Urinary bladder (tissue), 4 donors: ENCODE results near the gene SNORC. TPM values are rescaled to one million over a fixed set of nuclear protein-coding genes. Genes with fewer than 3 reads are reported as not detected.

ENCODE experiments used
- DNase-seq: peaks from one replicate; pipeline ENCODE4 v3.0.0-alpha.2; 2015; ENCODE audit errors: extremely low spot score
- H3K27ac ChIP-seq: one replicate; pipeline ENCODE4 v1.5.1; 2013; ENCODE audit warnings: low read depth, mild to moderate bottlenecking, moderate library complexity
- H3K36me3 ChIP-seq: one replicate; pipeline ENCODE4 v1.6.1; 2013; ENCODE audit warnings: mild to moderate bottlenecking, moderate library complexity; ENCODE audit not compliant: insufficient read depth
- H3K4me1 ChIP-seq: one replicate; pipeline ENCODE4 v1.6.1; 2013; ENCODE audit warnings: mild to moderate bottlenecking, moderate library complexity; ENCODE audit not compliant: insufficient read depth
- H3K4me3 ChIP-seq: one replicate; pipeline ENCODE4 v1.5.1; 2013; ENCODE audit warnings: low read depth, low read length
- WGBS: extraction: QIAGEN DNeasy Blood & Tissue Kit; methylation state at CpG from one replicate; pipeline ENCODE4 v1.1.7; 2013; 5-methylcytosine and 5-hydroxymethylcytosine counted together
- polyA plus RNA-seq: library from polyadenylated mRNA; stranded (reverse); fragments of 200-250 nt; gene quantifications from one replicate; pipeline ENCODE4 v1.2.3, GENCODE V29; 2013
- total RNA-seq: library from RNA; depleted of rRNA; stranded (reverse); fragments of >200 nt; gene quantifications from one replicate; pipeline ENCODE4 v1.2.3, GENCODE V29; 2014
- donor health status: healthy with polysubstance abuse.
- donor health status: healthy.

Gene SNORC
- total and polyA plus RNA-seq, 2 donors, result 0.48 to 0.98 TPM

GRCh38 chr2:232882505-232883115 is 12.5 kb downstream of the SNORC start:
- no peak overlapping the region for H3K4me3 ChIP-seq
- no peaks in the 10 kb centered on the region for H3K36me3 ChIP-seq
- no peak overlapping the region for H3K27ac ChIP-seq
- no peaks in the 10 kb centered on the region for H3K4me1 ChIP-seq
- 92% methylated on average over 20 of the region's 20 CpGs for WGBS
- DNase-seq, result no peak

DNA sequence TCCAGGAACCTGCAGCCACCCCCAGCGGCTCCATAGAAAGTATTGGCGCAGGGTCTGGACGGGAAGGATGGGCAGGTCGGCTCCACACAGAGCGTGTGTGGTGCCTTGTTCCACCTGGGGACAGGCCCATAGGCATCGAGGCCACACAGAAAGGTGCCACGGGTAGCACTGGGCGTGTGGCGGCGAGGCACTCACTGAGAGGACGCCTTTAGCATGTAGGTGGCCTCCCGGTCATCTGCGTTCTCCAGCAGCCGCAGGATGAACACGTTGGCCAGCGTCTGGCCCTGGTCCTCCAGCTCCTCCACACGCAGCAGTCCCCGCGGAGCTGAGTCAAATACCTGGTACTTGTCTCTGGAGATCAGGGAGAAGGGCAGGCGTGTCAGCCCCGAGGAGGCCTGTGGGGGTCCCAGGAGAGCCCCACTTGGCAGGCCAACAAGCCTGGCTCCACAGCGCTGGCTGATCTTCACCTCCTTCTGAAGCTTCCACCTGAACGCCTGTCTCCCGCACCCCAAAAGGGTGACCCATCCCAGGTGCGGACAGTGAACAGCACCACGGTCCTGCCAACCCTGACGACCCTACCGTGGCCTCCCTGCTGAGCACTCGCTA is 13.2 kb downstream of the SNORC start:
- Histone ChIP-seq H3K27ac (no peak overlapping the region), H3K4me1 (no peaks in the 10 kb centered on the region), H3K36me3 (no peaks in the 10 kb centered on the region), H3K4me3 (no peak overlapping the region)
- DNase-seq, result no peak
- 92% methylated on average over 29 of the region's 29 CpGs for WGBS

DNA sequence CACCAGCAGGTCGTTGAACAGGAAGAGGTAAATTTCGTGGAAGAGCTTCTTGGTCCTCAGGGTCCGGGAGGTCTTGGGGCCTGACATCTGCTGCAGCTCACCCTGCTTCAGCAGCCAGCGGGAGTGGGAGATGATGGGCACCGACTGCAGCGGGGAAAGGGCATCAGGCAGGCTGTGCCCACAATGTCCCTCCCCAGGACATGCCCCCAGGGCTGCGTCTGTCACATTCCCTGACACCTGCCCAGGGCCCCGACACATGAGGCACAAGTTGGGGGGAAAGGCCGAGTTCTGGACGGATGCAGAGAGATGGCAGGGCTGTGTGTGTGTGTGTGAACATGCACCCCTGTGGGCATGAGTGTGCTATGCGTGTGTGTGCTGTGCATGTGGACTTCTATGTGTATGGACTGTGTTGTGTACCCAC is 13.9 kb downstream of the SNORC start:
- no peak for DNase-seq
- 81% methylated on average over 11 of the region's 11 CpGs for WGBS

GRCh38 chr2:232884549-232885263 is 14.6 kb downstream of the SNORC start:
- no peak overlapping the region for H3K27ac ChIP-seq
- H3K4me1 ChIP-seq, result no peaks in the 10 kb centered on the region
- WGBS, result 84% methylated on average over 27 of the region's 27 CpGs
- H3K4me3 ChIP-seq, result no peak overlapping the region
- H3K36me3 ChIP-seq, result no peaks in the 10 kb centered on the region
- no peak for DNase-seq

More for the DNA sequence above, 13.9 kb downstream of the SNORC start:
- no peaks in the 10 kb centered on the region for H3K4me1 ChIP-seq
- no peak overlapping the region for H3K4me3 ChIP-seq
- H3K36me3 ChIP-seq, result no peaks in the 10 kb centered on the region
- no peak overlapping the region for H3K27ac ChIP-seq

GRCh38 chr2:232885264-232885961 is 15.3 kb downstream of the SNORC start:
- WGBS, result 75% methylated on average over 25 of the region's 25 CpGs
- peak overlapping the region; percentile 16 for H3K27ac ChIP-seq
- H3K36me3 ChIP-seq, result no peaks in the 10 kb centered on the region
- DNase-seq, result peak; percentile 26
- no peak overlapping the region for H3K4me3 ChIP-seq
- H3K4me1 ChIP-seq, result no peaks in the 10 kb centered on the region

DNA sequence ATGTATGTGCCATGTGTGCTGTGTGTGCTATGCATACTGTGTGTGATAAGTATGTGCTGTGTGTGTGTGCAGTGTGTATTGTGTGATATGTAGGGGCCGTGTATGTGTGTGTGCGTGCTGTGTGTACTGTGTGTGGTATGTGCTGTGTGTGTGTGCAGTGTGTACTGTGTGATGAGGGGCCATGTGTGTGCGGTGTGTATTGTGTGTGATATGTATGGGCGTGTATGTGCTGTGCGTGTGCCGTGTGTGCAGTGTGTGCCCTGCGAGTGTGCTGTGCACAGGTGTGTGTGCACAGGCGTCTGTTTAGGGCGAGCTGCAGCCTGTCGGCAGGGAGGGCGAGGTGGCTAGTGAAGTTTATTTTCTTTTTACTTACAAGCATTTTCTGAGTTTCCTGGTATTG is 16.1 kb downstream of the SNORC start:
- Histone ChIP-seq H3K27ac (no peak overlapping the region), H3K36me3 (no peaks in the 10 kb centered on the region), H3K4me1 (no peaks in the 10 kb centered on the region), H3K4me3 (no peak overlapping the region)
- no peak for DNase-seq
- WGBS, result 82% methylated on average over 11 of the region's 11 CpGs

DNA sequence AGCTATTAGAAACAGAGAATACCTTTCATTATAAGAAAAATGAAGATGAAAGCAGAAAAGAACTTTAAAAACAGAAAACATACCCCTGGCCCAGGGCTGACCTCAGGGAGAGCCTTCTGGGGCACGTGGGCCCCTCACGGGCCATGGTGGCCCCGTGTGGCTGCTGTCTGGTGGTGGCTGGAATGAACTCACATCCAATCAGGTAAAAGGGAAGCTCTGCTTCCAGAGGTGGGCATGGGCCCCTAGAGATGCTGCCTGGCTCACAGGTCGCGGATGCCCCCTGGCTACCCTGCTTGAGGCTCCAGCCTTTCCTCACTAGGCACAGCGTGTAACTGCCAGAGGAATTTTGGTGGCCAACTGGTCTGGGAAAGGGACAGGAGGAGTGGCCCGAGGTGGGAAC is 16.6 kb downstream of the SNORC start:
- no peak for DNase-seq
- Histone ChIP-seq H3K27ac (no peak overlapping the region), H3K36me3 (no peaks in the 10 kb centered on the region), H3K4me1 (no peaks in the 10 kb centered on the region), H3K4me3 (no peak overlapping the region)
- WGBS, result 83% methylated on average over 7 of the region's 7 CpGs

GRCh38 chr2:232887171-232887850 is 17.2 kb downstream of the SNORC start:
- no peak for DNase-seq
- Histone ChIP-seq H3K4me3 (no peak overlapping the region), H3K4me1 (no peaks in the 10 kb centered on the region), H3K27ac (no peak overlapping the region), H3K36me3 (no peaks in the 10 kb centered on the region)
- 75% methylated on average over 15 of the region's 15 CpGs for WGBS

GRCh38 chr2:232888099-232888836 is 18.2 kb downstream of the SNORC start:
- no peak for DNase-seq
- Histone ChIP-seq H3K4me1 (no peaks in the 10 kb centered on the region), H3K27ac (no peak overlapping the region), H3K36me3 (no peaks in the 10 kb centered on the region), H3K4me3 (no peak overlapping the region)
- 86% methylated on average over 21 of the region's 21 CpGs for WGBS

- no peak for DNase-seq
- 85% methylated on average over 14 of the region's 14 CpGs for WGBS
- Histone ChIP-seq H3K4me3 (no peak overlapping the region), H3K36me3 (no peaks in the 10 kb centered on the region), H3K27ac (no peak overlapping the region), H3K4me1 (no peaks in the 10 kb centered on the region)
These were observed 18.9 kb downstream of the SNORC start for GRCh38 chr2:232888839-232889529.

- 86% methylated on average over 5 of the region's 5 CpGs for WGBS
- no peak overlapping the region for H3K27ac ChIP-seq
- no peak for DNase-seq
These were observed 19.9 kb downstream of the SNORC start for GRCh38 chr2:232889876-232890401.

GRCh38 chr2:232890536-232890895 is 20.5 kb downstream of the SNORC start:
- Histone ChIP-seq H3K4me3 (no peak overlapping the region), H3K36me3 (no peaks in the 10 kb centered on the region), H3K4me1 (no peaks in the 10 kb centered on the region), H3K27ac (no peak overlapping the region)
- 81% methylated on average over 11 of the region's 11 CpGs for WGBS
- DNase-seq, result no peak

More at GRCh38 chr2:232889876-232890401, 19.9 kb downstream of the SNORC start:
- Histone ChIP-seq H3K4me3 (no peak overlapping the region), H3K36me3 (no peaks in the 10 kb centered on the region), H3K4me1 (no peaks in the 10 kb centered on the region)
